ENCODE measurements around the gene BDH1. TPM values are rescaled to one million over a fixed set of nuclear protein-coding genes. Genes with fewer than 3 reads are reported as not detected.
"Not testable (repeated sequence)": the region's sequence is repeated elsewhere in the genome, so short reads cannot be mapped to it uniquely, and the experiment has no call there.

BDH1 gene
- total RNA-seq, 3 donors from 2014 or later: 14.6 to 33.1 (median 16.4) TPM

DNA sequence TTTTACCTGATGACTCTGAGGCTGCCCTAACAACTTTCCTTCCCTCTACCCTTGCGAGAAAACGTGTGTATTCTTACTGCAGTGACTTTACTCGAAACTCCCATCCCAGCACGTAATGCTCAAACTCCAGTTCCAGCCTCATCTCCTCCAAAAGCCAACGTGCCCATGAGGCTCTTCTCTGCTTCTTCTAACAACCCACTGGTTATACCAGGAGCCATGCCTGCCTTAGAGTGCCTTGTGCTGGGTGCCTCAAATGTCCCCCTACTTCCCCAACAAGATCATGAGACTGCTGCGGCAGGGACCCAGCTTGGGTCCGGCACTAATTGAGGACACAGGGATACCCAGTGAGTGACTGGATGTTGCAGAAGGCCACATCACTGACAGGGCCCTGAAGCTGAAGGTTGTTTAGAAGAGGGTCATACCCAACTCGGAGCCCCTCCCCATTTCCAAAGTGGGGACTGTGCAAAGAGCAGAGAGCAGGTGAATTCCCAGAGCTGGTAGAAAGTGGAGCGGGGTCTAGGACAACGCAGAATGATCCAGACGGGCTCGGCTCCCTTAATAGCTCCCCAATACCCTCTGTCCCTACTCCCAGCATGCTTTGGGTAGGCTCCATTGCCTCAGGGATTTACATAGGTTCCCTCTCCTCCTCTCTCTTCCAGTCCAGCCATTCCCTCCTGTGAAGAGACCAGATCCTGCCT lies 71.4 kb downstream of the BDH1 start:
- no peak overlapping the region for H3K4me3 ChIP-seq
- TF ChIP-seq POLR2A (IDR thresholded peaks at IDR 0.05) (no peak), POLR2AphosphoS5 (IDR thresholded peaks at IDR 0.05) (no peak), CTCF (IDR thresholded peaks at IDR 0.05) (no peak)
- H3K9me3 ChIP-seq: no peaks in the 10 kb centered on the region
- intact Hi-C loops (cut with DNase I; ENCODE audit: low total_unique reads): no loop called here
- H3K27ac ChIP-seq: no peak overlapping the region
- H3K36me3 ChIP-seq: no peaks in the 10 kb centered on the region
- DNase-seq (ENCODE audit: low spot score in 2 of 2): no peak
- H3K27me3 ChIP-seq: no peaks in the 10 kb centered on the region
- peaks cover 0 to 4% of the 10 kb centered on the region in 2 donors for H3K4me1 ChIP-seq

DNA sequence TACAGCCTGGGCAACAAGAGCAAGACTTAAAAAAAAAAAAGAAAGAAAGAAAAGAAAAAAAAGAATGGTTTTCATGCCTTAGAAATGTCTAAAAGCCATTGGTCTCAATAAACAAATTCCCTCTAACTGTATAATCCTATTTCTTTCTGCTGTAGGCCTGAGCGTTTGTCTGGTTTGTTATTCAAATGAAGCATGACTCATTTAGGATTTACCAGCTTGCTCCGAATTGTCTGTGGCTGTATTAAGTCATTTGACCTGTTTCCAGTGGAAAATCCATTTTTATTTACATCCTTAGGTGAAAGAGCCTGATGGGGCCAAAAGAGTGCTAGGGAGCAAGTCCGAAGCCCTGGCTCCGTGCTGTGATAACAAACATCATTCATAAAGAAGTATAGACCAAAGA lies 73.8 kb downstream of the BDH1 start:
- no peaks in the 10 kb centered on the region for H3K27me3 ChIP-seq
- no peaks in the 10 kb centered on the region for H3K9me3 ChIP-seq
- no peak overlapping the region for H3K4me3 ChIP-seq
- TF ChIP-seq CTCF (IDR thresholded peaks at IDR 0.05): no peak
- no peak for TF ChIP-seq POLR2AphosphoS5 (IDR thresholded peaks at IDR 0.05)
- no peak for TF ChIP-seq POLR2A (IDR thresholded peaks at IDR 0.05)
- peaks cover 0 to 2% of the 10 kb centered on the region in 2 donors for H3K4me1 ChIP-seq
- H3K36me3 ChIP-seq: no peaks in the 10 kb centered on the region
- intact Hi-C loops (cut with DNase I; ENCODE audit: low total_unique reads): no loop called here
- DNase-seq (ENCODE audit: low spot score in 2 of 2): no peak
- no peak overlapping the region for H3K27ac ChIP-seq

- Histone ChIP-seq H3K36me3 (no peaks in the 10 kb centered on the region), H3K9me3 (no peaks in the 10 kb centered on the region), H3K4me1 (no peaks in the 10 kb centered on the region), H3K27ac (no peak overlapping the region), H3K27me3 (no peaks in the 10 kb centered on the region), H3K4me3 (no peak overlapping the region)
- intact Hi-C loops (cut with DNase I; ENCODE audit: low total_unique reads): no loop called here
- no peak for DNase-seq (ENCODE audit: low spot score in 2 of 2)
- TF ChIP-seq POLR2A (IDR thresholded peaks at IDR 0.05) (no peak), POLR2AphosphoS5 (IDR thresholded peaks at IDR 0.05) (no peak), CTCF (IDR thresholded peaks at IDR 0.05) (no peak)
These were observed 75.4 kb downstream of the BDH1 start for GRCh38 chr3:197480320-197480719.

DNA sequence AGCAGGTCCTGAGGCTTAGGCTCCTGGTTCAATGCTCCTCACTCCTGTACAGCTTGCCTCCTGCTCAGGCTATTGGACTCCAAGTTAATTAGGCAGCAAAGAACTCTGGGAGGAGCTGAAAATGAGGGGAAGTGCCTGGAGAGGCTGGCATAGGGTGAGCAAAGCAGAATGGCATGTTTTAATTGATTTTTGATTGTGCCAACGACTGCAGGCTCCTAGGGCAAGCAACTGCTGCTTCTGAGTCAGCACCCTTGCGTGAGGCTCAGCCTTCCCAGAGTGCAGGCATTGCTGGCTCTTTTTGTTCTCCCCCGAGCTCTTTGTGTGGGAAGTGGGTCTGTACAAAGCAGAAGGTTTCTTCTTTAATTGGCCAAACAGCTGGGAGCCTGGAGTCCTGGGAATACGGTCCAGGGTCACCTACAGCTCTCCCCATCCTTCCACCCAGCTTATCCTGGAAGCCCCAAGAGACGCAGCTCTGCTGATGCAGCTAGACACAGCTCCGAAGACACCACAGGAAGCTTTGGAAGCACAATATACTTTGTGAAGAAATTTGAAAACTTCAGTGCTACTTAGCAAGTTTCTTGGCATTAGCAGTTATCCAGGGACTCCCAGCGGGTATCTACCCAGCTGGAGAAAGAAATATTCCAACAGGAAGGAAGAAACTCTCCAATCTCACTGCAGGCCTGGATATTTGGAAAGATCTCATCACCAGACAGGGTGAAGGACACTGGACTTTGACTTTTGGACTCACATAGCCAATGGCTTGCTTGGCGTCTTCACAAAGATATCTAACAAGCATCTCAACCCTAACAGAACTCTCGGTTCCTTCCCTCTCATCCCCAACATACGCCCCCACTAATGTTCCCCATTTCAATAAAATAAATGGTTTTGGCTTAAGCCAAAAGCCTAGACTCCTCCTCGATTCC lies 76.8 kb downstream of the BDH1 start:
- Histone ChIP-seq H3K27me3 (no peaks in the 10 kb centered on the region), H3K36me3 (no peaks in the 10 kb centered on the region), H3K27ac (peak overlapping the region in 1 of 2 donors; percentile 10), H3K9me3 (no peaks in the 10 kb centered on the region), H3K4me1 (no peaks in the 10 kb centered on the region), H3K4me3 (no peak overlapping the region)
- no peak for TF ChIP-seq CTCF (IDR thresholded peaks at IDR 0.05)
- TF ChIP-seq POLR2AphosphoS5 (IDR thresholded peaks at IDR 0.05): no peak
- no peak for TF ChIP-seq POLR2A (IDR thresholded peaks at IDR 0.05)
- intact Hi-C loops (cut with DNase I; ENCODE audit: low total_unique reads): no loop called here
- DNase-seq (ENCODE audit: low spot score in 2 of 2): peak in 1 of 2 donors; percentile 50

DNA sequence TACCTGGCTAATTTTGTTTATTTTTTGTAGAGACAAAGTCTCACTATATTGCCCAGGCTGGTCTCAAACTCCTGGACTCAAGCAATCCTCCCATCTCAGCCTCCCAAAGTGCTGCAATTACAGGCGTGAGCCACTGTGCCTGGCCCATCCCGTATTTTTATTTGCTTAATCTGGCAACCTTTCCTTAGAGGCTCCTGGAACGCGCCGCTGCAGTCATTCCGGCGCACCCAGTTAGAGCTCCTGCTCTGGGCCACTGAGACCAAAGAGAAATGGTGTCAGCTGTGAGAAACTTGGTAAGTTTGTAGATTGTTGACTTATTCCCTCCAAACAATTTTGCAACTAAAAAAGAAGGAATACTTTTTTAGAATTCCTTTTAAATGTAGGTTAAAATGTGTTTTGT lies 78.0 kb downstream of the BDH1 start:
- H3K9me3 ChIP-seq; H3K4me1 ChIP-seq; intact Hi-C loops (cut with DNase I; ENCODE audit: low total_unique reads); DNase-seq (ENCODE audit: low spot score in 2 of 2); H3K27ac ChIP-seq; H3K36me3 ChIP-seq; H3K4me3 ChIP-seq; H3K27me3 ChIP-seq: not testable (repeated sequence)

All from breast epithelium (tissue), 4 donors.